K562 (cell line): ENCODE measurements around the gene INO80C. TPM values are rescaled to one million over a fixed set of nuclear protein-coding genes. Genes with fewer than 3 reads are reported as not detected.

ENCODE experiments used
- LARP7 ChIP-seq: fragments of 450-650 bp; IDR thresholded peaks from 2 replicates; pipeline ENCODE4 v1.6.1; 2016
- RFX7 ChIP-seq: fragments of 250-450 bp; sonication (Bioruptor Pico); IDR thresholded peaks from 2 replicates; pipeline ENCODE4 v1.5.1; 2021; ENCODE audit warnings: mild to moderate bottlenecking
- SOX6 ChIP-seq: fragments of 450-650 bp; IDR thresholded peaks from 2 replicates; pipeline ENCODE4 v1.6.1; 2014; ENCODE audit warnings: mild to moderate bottlenecking
- polyA plus RNA-seq, 8 experiments: library from polyadenylated mRNA; depleted of rRNA in 4 of 8; stranded (reverse) in 5 of 8; unstranded in 3 of 8; fragments of >200 nt; fragmentation: Nextera tagmentation in 2 of 8; fragmentation: Illumina TruSeq in 1 of 8; extraction: Ambion mirVana in 2 of 8; extraction: Trizol in 1 of 8; gene quantifications; 2 replicates each; pipeline versions ENCODE4 v1.2.1 to v1.2.3, GENCODE V29; 2011 to 2014; ENCODE audit warnings: inconsistent platforms in 1 of 8, missing spikeins in 1 of 8
- total RNA-seq, 7 experiments: library from RNA; depleted of rRNA in 6 of 7; stranded (reverse); fragments of >200 nt in 6 of 7; fragmentation: Illumina TruSeq in 2 of 7; extraction: Trizol in 2 of 7; gene quantifications; 2 replicates each; pipeline versions ENCODE4 v1.2.1 to v1.2.3, GENCODE V29; 2011 to 2021; ENCODE audit warnings: low replicate concordance in 1 of 7
- TF ChIP-seq, protein P1 (sequence below), 2 experiments: fragments of 150-350 bp in 1 of 2; IDR thresholded peaks; 2 replicates each; pipeline ENCODE4 v1.6.1; 2012 to 2016; ENCODE audit warnings: low read depth in 2 of 2, low read length in 2 of 2, mild to moderate bottlenecking in 1 of 2, moderate library complexity in 1 of 2
- TF ChIP-seq, protein P2 (sequence below): fragments of 450-650 bp; IDR thresholded peaks from 2 replicates; pipeline ENCODE4 v1.6.1; 2016; ENCODE audit warnings: mild to moderate bottlenecking, moderate library complexity
- TF ChIP-seq, protein P3 (sequence below): sonication (generic); formaldehyde crosslinking; IDR thresholded peaks from 2 replicates; pipeline ENCODE4 v1.8.1; 2023; ENCODE audit warnings: mild to moderate bottlenecking, missing genetic modification reagents, moderate library complexity
- TF ChIP-seq, protein P4 (sequence below): sonication (generic); formaldehyde crosslinking; IDR thresholded peaks from 2 replicates; pipeline ENCODE4 v1.8.0; 2022; ENCODE audit warnings: mild to moderate bottlenecking, low read depth, missing genetic modification reagents

The INO80C gene
- total and polyA plus RNA-seq, 9 of the 15 experiments (the other 6 are each of a cell fraction or from before 2014, with no cell fraction given) = 14.3 to 53.3 (median 46.6) TPM

DNA sequence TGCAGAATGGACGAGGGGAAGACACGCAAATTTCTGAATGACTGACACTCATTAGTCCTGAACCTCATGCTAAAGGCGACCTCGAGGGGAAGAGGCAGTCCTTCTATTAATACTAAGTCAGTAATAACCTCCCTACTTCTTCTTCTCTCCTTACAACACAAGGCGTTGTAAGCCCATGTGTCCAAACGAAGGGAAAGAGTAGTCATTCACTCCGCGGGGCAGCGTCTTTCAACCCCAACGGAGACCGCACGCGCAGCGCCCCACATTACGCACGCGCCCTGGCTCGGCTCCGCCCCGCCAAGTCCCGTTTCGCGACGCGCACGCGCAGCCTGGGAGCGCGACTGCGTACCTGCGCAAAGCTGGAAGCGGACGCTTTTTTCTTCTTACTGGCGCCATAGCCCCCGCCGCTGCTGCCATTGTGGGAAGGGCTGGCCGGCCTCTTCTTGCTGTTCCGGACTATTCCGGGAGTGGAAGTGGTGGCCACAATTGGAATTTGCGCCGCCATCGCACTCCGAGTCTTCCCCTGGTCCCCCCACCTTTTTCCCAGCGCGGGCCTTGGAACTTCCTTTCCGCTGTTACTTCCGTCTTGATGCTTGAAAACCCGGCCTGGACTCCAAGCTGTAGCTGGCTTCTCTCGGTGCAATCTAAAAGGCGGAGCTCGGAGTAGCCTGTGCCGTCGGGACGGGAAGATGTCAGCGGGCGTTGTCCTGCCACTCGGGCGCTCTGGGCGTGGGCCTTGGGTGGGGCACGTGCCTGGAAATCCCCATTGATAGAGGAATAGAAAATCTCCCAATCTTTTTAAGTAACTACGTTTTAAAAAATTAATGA, at the start of gene INO80C (continued):
- TF ChIP-seq, protein P1, sequence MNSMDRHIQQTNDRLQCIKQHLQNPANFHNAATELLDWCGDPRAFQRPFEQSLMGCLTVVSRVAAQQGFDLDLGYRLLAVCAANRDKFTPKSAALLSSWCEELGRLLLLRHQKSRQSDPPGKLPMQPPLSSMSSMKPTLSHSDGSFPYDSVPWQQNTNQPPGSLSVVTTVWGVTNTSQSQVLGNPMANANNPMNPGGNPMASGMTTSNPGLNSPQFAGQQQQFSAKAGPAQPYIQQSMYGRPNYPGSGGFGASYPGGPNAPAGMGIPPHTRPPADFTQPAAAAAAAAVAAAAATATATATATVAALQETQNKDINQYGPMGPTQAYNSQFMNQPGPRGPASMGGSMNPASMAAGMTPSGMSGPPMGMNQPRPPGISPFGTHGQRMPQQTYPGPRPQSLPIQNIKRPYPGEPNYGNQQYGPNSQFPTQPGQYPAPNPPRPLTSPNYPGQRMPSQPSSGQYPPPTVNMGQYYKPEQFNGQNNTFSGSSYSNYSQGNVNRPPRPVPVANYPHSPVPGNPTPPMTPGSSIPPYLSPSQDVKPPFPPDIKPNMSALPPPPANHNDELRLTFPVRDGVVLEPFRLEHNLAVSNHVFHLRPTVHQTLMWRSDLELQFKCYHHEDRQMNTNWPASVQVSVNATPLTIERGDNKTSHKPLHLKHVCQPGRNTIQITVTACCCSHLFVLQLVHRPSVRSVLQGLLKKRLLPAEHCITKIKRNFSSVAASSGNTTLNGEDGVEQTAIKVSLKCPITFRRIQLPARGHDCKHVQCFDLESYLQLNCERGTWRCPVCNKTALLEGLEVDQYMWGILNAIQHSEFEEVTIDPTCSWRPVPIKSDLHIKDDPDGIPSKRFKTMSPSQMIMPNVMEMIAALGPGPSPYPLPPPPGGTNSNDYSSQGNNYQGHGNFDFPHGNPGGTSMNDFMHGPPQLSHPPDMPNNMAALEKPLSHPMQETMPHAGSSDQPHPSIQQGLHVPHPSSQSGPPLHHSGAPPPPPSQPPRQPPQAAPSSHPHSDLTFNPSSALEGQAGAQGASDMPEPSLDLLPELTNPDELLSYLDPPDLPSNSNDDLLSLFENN (IDR thresholded peaks at IDR 0.05; ENCODE audit: low read depth in 2 of 2, low read length in 2 of 2) = no peak; a peak in 1 of 4 replicates
- peak; percentile 81 for TF ChIP-seq SOX6
- TF ChIP-seq, protein P2, sequence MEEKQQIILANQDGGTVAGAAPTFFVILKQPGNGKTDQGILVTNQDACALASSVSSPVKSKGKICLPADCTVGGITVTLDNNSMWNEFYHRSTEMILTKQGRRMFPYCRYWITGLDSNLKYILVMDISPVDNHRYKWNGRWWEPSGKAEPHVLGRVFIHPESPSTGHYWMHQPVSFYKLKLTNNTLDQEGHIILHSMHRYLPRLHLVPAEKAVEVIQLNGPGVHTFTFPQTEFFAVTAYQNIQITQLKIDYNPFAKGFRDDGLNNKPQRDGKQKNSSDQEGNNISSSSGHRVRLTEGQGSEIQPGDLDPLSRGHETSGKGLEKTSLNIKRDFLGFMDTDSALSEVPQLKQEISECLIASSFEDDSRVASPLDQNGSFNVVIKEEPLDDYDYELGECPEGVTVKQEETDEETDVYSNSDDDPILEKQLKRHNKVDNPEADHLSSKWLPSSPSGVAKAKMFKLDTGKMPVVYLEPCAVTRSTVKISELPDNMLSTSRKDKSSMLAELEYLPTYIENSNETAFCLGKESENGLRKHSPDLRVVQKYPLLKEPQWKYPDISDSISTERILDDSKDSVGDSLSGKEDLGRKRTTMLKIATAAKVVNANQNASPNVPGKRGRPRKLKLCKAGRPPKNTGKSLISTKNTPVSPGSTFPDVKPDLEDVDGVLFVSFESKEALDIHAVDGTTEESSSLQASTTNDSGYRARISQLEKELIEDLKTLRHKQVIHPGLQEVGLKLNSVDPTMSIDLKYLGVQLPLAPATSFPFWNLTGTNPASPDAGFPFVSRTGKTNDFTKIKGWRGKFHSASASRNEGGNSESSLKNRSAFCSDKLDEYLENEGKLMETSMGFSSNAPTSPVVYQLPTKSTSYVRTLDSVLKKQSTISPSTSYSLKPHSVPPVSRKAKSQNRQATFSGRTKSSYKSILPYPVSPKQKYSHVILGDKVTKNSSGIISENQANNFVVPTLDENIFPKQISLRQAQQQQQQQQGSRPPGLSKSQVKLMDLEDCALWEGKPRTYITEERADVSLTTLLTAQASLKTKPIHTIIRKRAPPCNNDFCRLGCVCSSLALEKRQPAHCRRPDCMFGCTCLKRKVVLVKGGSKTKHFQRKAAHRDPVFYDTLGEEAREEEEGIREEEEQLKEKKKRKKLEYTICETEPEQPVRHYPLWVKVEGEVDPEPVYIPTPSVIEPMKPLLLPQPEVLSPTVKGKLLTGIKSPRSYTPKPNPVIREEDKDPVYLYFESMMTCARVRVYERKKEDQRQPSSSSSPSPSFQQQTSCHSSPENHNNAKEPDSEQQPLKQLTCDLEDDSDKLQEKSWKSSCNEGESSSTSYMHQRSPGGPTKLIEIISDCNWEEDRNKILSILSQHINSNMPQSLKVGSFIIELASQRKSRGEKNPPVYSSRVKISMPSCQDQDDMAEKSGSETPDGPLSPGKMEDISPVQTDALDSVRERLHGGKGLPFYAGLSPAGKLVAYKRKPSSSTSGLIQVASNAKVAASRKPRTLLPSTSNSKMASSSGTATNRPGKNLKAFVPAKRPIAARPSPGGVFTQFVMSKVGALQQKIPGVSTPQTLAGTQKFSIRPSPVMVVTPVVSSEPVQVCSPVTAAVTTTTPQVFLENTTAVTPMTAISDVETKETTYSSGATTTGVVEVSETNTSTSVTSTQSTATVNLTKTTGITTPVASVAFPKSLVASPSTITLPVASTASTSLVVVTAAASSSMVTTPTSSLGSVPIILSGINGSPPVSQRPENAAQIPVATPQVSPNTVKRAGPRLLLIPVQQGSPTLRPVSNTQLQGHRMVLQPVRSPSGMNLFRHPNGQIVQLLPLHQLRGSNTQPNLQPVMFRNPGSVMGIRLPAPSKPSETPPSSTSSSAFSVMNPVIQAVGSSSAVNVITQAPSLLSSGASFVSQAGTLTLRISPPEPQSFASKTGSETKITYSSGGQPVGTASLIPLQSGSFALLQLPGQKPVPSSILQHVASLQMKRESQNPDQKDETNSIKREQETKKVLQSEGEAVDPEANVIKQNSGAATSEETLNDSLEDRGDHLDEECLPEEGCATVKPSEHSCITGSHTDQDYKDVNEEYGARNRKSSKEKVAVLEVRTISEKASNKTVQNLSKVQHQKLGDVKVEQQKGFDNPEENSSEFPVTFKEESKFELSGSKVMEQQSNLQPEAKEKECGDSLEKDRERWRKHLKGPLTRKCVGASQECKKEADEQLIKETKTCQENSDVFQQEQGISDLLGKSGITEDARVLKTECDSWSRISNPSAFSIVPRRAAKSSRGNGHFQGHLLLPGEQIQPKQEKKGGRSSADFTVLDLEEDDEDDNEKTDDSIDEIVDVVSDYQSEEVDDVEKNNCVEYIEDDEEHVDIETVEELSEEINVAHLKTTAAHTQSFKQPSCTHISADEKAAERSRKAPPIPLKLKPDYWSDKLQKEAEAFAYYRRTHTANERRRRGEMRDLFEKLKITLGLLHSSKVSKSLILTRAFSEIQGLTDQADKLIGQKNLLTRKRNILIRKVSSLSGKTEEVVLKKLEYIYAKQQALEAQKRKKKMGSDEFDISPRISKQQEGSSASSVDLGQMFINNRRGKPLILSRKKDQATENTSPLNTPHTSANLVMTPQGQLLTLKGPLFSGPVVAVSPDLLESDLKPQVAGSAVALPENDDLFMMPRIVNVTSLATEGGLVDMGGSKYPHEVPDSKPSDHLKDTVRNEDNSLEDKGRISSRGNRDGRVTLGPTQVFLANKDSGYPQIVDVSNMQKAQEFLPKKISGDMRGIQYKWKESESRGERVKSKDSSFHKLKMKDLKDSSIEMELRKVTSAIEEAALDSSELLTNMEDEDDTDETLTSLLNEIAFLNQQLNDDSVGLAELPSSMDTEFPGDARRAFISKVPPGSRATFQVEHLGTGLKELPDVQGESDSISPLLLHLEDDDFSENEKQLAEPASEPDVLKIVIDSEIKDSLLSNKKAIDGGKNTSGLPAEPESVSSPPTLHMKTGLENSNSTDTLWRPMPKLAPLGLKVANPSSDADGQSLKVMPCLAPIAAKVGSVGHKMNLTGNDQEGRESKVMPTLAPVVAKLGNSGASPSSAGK = peak; percentile 97
- no peak for TF ChIP-seq LARP7
- no peak for TF ChIP-seq RFX7 (CRISPR knock-in tag)
- TF ChIP-seq, protein P3, sequence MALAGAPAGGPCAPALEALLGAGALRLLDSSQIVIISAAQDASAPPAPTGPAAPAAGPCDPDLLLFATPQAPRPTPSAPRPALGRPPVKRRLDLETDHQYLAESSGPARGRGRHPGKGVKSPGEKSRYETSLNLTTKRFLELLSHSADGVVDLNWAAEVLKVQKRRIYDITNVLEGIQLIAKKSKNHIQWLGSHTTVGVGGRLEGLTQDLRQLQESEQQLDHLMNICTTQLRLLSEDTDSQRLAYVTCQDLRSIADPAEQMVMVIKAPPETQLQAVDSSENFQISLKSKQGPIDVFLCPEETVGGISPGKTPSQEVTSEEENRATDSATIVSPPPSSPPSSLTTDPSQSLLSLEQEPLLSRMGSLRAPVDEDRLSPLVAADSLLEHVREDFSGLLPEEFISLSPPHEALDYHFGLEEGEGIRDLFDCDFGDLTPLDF (CRISPR knock-in tag) = peak; percentile 96
- TF ChIP-seq, protein P4, sequence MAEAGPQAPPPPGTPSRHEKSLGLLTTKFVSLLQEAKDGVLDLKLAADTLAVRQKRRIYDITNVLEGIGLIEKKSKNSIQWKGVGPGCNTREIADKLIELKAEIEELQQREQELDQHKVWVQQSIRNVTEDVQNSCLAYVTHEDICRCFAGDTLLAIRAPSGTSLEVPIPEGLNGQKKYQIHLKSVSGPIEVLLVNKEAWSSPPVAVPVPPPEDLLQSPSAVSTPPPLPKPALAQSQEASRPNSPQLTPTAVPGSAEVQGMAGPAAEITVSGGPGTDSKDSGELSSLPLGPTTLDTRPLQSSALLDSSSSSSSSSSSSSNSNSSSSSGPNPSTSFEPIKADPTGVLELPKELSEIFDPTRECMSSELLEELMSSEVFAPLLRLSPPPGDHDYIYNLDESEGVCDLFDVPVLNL (CRISPR knock-in tag) = peak; percentile 84
